ENCODE results near the gene SAV1. TPM values are rescaled to one million over a fixed set of nuclear protein-coding genes. Genes with fewer than 3 reads are reported as not detected.

SAV1 gene
- total and polyA plus RNA-seq, 7 donors: 13.8 to 37.1 (median 19.5) TPM

DNA sequence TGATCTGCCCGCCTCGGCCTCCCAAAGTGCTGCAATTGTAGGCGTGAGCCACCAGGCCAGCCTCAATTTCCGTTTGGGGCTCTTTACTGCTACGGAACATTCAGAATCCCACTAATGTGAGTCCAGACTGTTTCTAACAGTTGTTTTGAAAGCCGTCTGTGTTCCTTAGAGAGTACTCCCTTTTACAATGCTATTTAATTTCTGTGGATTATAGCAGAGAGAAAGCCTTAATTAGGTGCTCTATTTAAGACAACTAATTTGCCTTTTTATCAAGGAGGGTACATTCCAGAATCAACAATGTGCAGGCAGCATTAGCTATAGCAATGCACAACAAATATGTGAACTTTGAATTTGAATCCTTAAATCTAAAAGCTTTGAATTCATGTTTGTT lies 2.8 kb upstream of the SAV1 start:
- Histone ChIP-seq H3K4me3 (no peak overlapping the region), H3K9me3 (no peaks in the 10 kb centered on the region), H3K4me1 (peaks cover 6% of the 10 kb centered on the region), H3K27me3 (ENCODE audit: insufficient read depth in 3 of 3, low read length in 2 of 3) (no peaks in the 10 kb centered on the region), H3K27ac (no peak overlapping the region), H3K36me3 (ENCODE audit: insufficient read depth in 1 of 2, low read depth in 1 of 2) (no peaks in the 10 kb centered on the region)
- 85 to 93% (median 92%) methylated on average over 6 of the region's 6 CpGs for WGBS, 3 donors
- ATAC-seq: no peak
- TF ChIP-seq, protein P1, sequence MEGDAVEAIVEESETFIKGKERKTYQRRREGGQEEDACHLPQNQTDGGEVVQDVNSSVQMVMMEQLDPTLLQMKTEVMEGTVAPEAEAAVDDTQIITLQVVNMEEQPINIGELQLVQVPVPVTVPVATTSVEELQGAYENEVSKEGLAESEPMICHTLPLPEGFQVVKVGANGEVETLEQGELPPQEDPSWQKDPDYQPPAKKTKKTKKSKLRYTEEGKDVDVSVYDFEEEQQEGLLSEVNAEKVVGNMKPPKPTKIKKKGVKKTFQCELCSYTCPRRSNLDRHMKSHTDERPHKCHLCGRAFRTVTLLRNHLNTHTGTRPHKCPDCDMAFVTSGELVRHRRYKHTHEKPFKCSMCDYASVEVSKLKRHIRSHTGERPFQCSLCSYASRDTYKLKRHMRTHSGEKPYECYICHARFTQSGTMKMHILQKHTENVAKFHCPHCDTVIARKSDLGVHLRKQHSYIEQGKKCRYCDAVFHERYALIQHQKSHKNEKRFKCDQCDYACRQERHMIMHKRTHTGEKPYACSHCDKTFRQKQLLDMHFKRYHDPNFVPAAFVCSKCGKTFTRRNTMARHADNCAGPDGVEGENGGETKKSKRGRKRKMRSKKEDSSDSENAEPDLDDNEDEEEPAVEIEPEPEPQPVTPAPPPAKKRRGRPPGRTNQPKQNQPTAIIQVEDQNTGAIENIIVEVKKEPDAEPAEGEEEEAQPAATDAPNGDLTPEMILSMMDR (IDR thresholded peaks at IDR 0.05): no peak
- DNase-seq: no peak
- intact Hi-C loops (cut with DNase I): no loop called here

DNA sequence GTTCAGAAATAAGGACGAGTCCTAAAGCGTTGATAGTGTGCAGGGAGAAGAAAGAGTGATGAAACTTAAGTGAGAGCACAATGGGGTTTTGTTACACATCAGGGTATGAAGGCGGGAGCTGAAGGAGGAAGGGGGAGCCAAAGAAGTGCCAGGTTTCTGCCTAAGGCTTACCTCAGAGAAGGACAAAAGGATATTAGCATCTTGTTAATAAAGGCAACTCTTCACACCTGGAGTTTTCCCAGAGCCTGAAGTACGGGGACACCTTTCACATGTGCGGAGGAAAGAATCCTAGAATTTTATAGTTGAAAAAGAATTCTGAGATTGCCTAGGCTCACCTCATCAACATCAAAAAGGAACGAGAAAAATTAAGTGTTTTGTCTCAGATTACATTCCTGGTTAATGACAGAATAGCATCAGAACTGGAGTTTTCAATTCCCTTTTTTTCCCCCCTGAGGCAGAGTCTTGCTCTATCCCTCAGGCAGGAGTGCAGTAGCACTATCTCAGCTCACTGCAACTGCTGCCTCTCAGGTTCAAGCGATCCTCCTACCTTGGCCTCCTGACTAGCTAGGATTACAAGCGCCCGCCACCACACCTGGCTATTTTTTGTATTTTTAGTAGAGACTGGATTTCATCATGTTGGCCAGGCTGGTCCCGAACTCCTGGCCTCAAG lies 2.2 kb upstream of the SAV1 start:
- Histone ChIP-seq H3K4me1 (peaks cover 12% of the 10 kb centered on the region), H3K27me3 (ENCODE audit: insufficient read depth in 3 of 3, low read length in 2 of 3) (no peaks in the 10 kb centered on the region), H3K36me3 (ENCODE audit: insufficient read depth in 1 of 2, low read depth in 1 of 2) (no peaks in the 10 kb centered on the region), H3K4me3 (no peak overlapping the region), H3K27ac (no peak overlapping the region), H3K9me3 (no peaks in the 10 kb centered on the region)
- TF ChIP-seq, protein P1 (IDR thresholded peaks at IDR 0.05): no peak
- DNase-seq (no peak), ATAC-seq (no peak)
- 84 to 87% (median 86%) methylated on average over 10 of the region's 10 CpGs for WGBS, 3 donors
- intact Hi-C loops (cut with DNase I): no loop called here

DNA sequence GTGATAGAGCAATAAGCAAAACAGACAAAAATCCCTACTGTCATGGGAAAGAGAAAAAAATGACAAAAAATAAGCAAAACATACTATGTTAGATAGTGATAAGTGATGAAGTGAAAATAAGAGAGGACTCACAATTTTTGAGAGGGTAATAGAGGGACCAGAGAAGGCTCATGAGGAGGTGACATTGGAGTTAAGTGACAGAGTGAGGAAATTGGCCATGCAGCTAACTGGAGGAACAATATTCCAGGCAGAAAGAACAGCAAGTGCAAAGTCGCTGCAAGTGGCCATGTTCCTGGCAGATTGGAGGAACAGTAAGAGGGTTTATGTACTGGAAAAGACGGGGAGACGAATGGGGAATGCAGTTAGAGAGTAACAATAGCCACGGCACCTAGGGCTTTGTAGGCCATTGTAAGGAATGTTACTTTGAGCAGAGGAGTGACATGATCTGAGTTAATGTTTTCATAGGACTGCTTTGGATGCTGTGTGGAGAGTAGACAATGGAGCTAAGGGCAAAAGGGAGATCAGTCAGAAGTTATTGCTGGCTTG lies 1.4 kb upstream of the SAV1 start:
- WGBS, 3 donors: 64 to 88% (median 73%) methylated on average over 4 of the region's 4 CpGs
- Histone ChIP-seq H3K4me1 (peaks cover 12% of the 10 kb centered on the region), H3K27ac (no peak overlapping the region), H3K9me3 (no peaks in the 10 kb centered on the region), H3K4me3 (no peak overlapping the region), H3K27me3 (ENCODE audit: insufficient read depth in 3 of 3, low read length in 2 of 3) (no peaks in the 10 kb centered on the region), H3K36me3 (ENCODE audit: insufficient read depth in 1 of 2, low read depth in 1 of 2) (peaks cover 0 to 5% of the 10 kb centered on the region in 2 donors)
- DNase-seq (no peak), ATAC-seq (no peak)
- TF ChIP-seq, protein P1 (IDR thresholded peaks at IDR 0.05): no peak
- intact Hi-C loops (cut with DNase I): loop anchor here (5.0 to 10.0 kb wide), 2 partner anchors 55 to 67 kb away; no protein-coding TSS in a partner anchor

DNA sequence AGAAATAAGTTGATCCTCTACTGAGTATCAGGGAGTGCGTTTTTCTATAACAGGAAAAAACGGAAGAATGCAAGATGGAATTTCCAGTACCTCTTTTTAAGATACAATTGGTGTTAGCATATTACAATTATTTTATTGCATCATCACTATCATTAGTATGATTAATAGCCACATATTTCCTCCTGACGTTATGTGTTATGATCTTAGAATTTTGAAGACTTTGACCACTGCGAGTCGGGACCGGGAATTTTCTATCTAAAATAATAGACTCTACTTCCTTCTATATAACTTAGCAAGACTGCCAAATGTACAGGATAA lies 679 bp upstream of the SAV1 start:
- peaks cover 12% of the 10 kb centered on the region for H3K4me1 ChIP-seq
- no peak for DNase-seq
- no peaks in the 10 kb centered on the region for H3K27me3 ChIP-seq (ENCODE audit: insufficient read depth in 3 of 3, low read length in 2 of 3)
- TF ChIP-seq, protein P1 (IDR thresholded peaks at IDR 0.05): no peak
- 10 to 11% (median 11%) methylated on average over 6 of the region's 6 CpGs for WGBS, 3 donors
- peaks cover 0 to 12% of the 10 kb centered on the region in 2 donors for H3K36me3 ChIP-seq (ENCODE audit: insufficient read depth in 1 of 2, low read depth in 1 of 2)
- H3K9me3 ChIP-seq: no peaks in the 10 kb centered on the region
- H3K4me3 ChIP-seq: peak overlapping the region; percentile 87
- intact Hi-C loops (cut with DNase I): loop anchor here (5.0 to 10.0 kb wide), 2 partner anchors 56 to 66 kb away; no protein-coding TSS in a partner anchor
- ATAC-seq: no peak
- H3K27ac ChIP-seq: peak overlapping the region; percentile 97
